Spleen (tissue), 7 donors: Measurements from ENCODE around the gene MYCN.

Experiments
- POLR2AphosphoS5 ChIP-seq, 3 donors: sonication (generic); formaldehyde crosslinking; IDR thresholded peaks; one replicate each; pipeline ENCODE4 v1.5.1; 2017; ENCODE audit warnings: antibody characterized with exemption in 3 of 3
- TF ChIP-seq, protein P1 (sequence below), 11 experiments: fragments of 200-600 bp in 7 of 11; fragments of 450-650 bp in 4 of 11; sonication (generic) in 4 of 11; IDR thresholded peaks in 8 of 11; conservative IDR thresholded peaks in 3 of 11; 1 replicate in 7 of 11; 2 replicates in 4 of 11; pipeline versions ENCODE4 v1.4.0 to v1.8.0; 2016 to 2021; ENCODE audit warnings: antibody characterized with exemption in 11 of 11, inconsistent platforms in 4 of 11, mild to moderate bottlenecking in 1 of 11
- donor health status: DM: no; HTN: no; CAD: no; lungs with moderate emphysema.
- donor health status: DM: no; HTN: no; CAD: no.
- donor health status: DM: no; HTN: no; CAD: no.

DNA sequence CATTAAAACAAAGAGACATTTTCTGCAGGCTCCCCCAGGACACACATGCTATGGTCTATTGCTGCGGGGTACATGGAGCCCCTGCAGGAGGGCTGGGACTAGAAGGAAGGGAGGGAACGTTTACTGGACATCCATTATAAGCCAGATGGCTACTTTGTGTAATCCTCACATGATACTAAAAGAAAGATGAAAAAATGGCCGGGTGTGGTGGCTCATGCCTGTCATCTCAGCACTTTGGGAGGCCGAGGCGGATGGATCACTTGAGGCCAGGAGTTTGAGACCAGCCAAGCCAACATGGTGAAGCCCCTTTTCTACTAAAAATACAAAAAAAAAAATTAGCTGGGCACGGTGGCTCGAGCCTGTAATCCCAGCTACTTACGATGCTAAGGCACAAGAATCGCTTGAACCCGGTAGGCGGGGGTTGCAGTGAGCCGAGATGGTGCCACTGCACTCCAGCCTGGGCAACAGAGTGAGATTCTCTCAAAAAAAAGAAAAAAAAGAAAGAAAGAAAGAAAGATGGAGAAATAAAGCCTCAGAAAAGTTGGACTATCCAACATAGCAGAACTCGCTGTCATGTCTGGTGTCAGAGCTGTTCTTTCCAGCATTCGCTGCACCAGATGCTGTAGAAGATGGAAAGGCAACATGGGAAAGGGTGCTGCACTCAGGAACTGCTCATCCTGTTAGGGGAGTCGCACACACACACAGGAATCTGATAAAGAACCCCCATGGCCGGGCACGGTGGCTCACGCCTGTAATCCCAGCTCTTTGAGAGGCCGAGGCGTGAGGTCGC lies 7.8 kb upstream of the MYCN start:
- TF ChIP-seq, protein P1, sequence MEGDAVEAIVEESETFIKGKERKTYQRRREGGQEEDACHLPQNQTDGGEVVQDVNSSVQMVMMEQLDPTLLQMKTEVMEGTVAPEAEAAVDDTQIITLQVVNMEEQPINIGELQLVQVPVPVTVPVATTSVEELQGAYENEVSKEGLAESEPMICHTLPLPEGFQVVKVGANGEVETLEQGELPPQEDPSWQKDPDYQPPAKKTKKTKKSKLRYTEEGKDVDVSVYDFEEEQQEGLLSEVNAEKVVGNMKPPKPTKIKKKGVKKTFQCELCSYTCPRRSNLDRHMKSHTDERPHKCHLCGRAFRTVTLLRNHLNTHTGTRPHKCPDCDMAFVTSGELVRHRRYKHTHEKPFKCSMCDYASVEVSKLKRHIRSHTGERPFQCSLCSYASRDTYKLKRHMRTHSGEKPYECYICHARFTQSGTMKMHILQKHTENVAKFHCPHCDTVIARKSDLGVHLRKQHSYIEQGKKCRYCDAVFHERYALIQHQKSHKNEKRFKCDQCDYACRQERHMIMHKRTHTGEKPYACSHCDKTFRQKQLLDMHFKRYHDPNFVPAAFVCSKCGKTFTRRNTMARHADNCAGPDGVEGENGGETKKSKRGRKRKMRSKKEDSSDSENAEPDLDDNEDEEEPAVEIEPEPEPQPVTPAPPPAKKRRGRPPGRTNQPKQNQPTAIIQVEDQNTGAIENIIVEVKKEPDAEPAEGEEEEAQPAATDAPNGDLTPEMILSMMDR (IDR thresholded peaks at IDR 0.05 in 8 of 11, conservative IDR thresholded peaks at IDR 0.05 in 3 of 11), result no peak
- TF ChIP-seq POLR2AphosphoS5 (IDR thresholded peaks at IDR 0.05), result no peak
